ENCODE results near the gene LUC7L2.

DNA sequence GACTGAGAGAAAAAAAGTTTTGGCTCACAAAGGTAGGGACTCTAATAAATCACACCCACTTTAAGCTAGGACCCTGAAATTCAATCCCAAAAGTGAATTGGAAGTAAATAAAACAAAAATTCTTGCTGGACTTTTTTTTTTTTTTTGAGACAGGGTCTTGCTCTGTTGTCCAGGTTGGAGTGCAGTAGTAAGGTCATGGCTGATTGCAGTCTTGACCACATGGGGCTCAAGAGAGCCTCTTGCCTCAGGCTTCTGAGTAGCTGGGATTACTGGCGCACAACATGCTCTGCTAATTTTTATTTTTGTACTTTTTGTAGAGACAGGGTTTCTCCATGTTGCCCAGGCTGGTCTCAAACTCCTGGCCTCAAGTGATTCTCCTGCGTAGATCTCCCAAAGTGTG is 5.0 kb upstream of the LUC7L2 start:
- TF ChIP-seq EZH2 (IDR thresholded peaks at IDR 0.05) (no peak), POLR2AphosphoS5 (IDR thresholded peaks at IDR 0.05; ENCODE audit: borderline replicate concordance, low read depth, low read length) (no peak)
